KG1 (cell line): ENCODE measurements around the gene JAG1.

Source experiments
- DNase-seq: peaks from one replicate; lab custom pipeline; 2025; lab: John Stamatoyannopoulos, UW

The JAG1 gene

DNA sequence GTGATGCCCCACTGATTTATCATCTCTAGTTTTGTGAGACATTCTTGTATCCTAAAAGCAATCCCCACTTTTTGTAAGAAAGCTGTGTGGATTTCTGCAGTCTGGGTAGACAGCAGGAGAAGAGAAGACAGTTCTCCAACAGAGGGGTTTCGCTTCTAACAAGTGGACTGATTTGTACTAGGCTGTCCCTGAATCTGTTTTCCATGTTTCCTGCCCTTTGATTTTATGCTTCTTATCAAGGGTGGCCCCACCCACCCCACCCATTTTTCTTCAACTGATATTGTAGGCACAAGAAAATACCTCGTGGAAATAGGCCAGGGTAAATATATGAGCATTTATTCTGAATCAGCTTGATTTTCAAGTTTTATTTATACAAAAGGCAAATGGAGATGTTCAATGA lies 25.7 kb upstream of the JAG1 start:
- DNase-seq: no peak

- DNase-seq: no peak
Measured at GRCh38 chr20:10696650-10697049, 22.9 kb upstream of the JAG1 start.

DNA sequence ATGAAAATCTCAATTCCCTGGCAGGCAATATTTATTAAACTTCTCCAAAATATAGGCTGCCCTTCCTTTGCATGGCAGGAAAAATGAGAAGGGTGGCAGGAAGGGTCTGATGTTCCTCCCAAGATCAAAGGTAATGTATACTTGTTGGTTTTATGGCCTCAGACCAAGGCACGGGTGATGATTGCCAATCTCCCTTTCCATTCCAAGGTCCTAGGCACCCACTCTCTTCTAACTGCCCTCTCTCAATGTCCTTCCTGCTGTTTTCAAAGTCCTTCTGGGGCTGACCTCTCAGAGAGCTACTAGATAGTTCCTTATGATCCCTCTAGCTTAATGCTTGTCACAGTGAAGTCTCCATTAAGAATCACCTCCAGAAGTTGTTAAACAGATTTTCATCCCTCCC lies 15.6 kb upstream of the JAG1 start:
- no peak for DNase-seq

GRCh38 chr20:10687895-10688294 lies 14.1 kb upstream of the JAG1 start:
- DNase-seq: no peak

DNA sequence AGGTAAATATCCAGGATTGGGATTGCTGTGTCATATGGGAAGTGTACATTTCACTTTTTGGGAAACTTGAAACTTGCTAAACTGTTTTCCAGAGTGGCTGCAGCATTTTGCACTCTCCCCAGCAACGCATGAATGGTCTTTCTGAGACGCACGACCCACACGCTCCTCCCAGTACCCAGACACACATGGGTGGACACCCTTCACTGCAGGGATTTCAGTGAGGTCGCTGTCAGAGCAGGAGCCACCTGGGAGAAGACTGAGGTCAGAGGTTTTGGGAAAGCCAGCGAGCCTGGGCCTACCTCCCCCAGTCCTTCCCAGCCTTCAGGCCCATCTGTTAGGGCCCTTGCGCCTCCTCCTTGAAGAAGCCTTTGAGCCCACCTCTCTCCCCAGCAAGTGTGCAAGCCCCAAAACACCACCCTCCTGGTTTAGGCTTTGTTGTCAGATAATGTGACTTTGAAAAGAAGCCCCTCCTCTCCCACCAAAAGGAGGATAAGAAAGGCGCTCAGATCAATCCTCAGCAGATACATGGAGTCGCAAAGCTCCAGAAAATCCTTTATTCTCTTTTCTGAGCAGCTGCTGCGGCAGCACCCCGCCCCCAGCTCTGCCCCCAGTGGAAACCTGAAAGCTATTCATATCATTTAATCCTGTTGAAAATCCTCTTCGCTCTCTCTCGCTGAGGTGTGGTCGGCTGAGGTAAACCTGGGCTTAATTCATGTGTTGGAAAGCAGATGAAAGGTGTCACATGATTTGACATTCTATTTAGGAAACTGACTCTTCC lies 12.7 kb upstream of the JAG1 start:
- DNase-seq: no peak

DNA sequence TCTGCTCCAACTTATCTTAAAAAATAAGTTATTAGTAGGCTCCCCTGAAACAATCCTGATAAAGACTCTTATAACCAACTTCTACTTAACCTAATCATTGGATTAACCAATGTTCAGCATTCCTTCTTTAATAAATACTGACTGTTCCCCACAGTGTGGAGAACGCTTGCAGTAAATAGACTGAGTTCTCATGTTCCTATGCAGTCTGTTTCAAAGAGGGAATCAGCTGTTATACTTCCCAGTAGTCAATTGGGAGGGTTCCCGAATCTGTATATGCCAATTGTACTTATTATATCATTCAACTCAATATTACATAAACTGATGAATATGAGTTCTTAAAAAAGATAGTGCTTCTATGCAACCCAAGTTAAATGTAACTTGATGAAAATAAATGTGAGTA lies 9.7 kb upstream of the JAG1 start:
- DNase-seq: no peak

DNA sequence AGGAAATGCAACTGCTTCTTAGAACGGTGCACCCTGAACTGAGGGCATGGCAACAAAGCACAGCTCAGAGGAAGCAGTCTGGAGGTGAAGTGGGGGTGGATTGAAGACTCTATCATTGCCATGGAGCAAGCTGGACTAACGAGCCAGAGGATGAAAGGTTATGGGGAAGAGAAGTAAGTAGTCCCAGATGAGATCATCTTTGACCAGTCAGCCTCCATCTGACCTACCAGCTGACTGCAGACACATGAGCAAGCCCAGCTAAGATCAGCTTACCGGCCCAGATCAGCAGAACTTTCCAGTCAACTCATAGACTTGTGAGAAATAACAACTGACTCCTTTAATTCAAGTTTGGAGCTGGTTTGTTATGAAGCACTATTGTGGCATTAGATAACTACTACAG lies 9.1 kb upstream of the JAG1 start:
- DNase-seq: no peak

- no peak for DNase-seq
Measured at GRCh38 chr20:10681494-10681893, 7.7 kb upstream of the JAG1 start.

- no peak for DNase-seq
Measured at GRCh38 chr20:10680571-10680970, 6.8 kb upstream of the JAG1 start.

DNA sequence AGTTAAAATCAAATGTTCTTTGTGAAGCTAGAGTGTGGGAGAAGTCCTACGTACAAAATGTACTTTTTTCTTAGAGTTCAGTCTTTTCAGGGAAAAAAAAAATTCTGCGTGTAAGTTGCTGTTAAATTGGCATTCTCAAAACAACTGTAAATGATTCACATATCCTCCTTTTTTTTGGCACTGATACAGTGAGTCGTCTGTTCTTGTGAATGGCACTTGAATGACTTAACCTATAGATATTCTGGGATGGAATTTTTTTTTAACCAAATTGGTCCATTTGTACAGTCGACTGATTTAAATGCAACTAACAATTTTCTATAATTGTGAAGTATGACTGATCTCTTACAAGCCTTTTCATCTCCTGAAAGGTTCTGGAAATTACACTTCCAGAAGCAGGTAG lies 5.5 kb upstream of the JAG1 start:
- no peak for DNase-seq

DNA sequence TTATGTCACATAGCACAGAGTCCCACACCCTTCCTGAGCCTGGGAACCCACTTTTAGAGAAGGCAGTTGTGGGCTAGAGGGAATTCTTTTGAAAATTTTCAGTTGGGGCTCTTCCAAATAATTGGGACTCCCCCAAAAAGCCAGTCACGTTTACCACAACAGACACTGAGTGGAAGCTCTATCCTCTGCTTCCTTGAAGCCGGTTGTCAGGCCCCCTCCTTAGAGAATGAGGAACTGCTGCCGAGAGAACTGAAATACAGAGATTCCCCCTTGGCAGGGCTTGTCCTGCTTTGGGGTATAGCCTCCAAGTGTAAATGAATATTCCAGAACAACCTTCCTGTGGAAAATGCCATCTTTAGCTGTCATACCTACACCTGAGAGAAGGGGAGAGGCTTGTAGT lies 2.7 kb upstream of the JAG1 start:
- no peak for DNase-seq

DNA sequence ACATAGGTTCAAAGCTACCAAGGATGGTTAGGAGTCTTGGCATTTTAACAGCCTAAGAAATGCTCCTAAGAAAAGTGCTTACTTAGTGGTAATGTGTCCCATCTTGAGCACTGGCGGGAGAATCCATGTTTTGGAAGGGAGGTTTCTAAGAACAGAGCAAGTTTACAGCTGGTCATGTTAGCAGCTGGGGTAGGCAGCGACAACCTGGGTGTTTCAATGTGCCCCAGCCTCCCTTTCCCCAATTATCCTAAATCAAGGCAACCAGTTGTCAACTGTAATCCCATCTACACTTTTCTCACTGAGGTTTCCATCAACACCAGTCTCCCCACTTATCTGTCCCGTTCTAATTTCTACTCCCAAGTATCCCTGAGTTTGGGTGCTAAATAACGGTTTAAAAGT lies 1.6 kb upstream of the JAG1 start:
- DNase-seq: no peak

DNA sequence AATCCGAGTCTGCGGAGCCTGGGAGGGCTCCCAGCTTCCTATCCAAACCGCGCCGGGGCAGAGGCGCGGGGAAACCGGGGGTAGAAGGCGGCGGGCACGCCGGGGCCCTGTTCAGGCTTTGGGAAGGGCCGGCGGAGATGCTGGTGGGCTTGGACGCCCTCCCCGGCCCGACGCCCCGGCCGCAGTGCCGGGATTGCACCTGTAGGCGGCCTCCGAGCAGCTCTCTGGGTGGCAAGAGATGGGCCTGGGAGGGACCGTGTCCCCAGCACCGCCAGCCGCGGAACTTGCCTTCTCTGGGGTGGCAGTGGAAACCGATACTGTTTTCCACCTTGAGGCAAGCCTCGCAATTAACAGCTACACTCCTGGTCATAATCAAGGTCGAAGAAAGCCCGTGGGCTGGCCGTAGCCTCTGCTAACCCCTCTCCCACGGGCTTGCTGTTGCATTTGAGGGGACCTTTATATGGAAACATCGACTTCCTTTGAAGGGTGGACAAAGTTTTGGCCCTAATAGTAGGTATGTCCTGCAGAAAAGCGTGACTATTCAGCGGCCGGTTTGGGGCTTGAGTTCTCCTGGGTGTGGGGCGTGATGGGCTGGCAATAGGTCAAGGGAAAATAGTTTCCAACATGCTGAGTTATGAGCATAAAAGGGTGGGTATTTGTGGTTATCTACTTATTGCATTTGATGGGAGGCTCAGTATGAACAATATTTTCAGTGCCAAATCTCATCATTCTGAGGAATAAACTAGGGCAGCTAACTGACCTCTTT lies 1.1 kb upstream of the JAG1 start:
- DNase-seq: peak; percentile 49

DNA sequence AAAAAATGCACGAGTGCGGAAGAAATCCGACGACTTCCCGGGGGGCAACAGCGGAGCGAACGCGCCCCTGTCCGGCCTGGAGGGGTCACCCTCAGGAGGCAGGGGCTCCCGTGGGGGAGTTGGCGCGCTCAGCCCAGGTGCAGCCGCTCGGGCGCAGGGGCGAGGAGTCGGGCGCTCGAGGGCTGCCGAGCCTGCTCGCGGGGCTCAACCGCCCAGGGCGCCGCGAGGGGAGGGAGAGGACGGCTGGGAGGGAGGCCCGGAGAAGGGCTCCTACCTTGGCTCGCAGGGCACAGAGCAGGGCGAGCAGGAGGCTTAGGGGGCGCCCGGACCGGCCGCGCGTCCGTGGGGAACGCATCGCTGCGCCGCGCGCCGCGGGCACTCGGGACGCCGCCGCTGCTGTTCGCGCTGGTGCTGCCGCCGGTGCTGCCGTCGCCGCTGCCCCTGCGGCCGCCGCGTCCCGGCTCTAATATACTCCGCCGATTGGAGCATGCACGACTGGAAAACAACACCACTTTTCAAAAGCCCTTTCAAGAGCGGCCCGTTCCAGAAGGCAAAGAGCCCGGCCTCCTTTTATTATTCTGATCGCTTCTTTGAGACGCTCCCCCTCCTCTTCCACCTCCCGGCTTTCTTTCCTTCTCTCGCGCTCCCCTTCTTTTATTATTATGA lies 490 bp downstream of the JAG1 start:
- DNase-seq: no peak

GRCh38 chr20:10672624-10673127 lies 1.1 kb downstream of the JAG1 start:
- no peak for DNase-seq

GRCh38 chr20:10671919-10672623 lies 1.7 kb downstream of the JAG1 start:
- peak; percentile 62 for DNase-seq

DNA sequence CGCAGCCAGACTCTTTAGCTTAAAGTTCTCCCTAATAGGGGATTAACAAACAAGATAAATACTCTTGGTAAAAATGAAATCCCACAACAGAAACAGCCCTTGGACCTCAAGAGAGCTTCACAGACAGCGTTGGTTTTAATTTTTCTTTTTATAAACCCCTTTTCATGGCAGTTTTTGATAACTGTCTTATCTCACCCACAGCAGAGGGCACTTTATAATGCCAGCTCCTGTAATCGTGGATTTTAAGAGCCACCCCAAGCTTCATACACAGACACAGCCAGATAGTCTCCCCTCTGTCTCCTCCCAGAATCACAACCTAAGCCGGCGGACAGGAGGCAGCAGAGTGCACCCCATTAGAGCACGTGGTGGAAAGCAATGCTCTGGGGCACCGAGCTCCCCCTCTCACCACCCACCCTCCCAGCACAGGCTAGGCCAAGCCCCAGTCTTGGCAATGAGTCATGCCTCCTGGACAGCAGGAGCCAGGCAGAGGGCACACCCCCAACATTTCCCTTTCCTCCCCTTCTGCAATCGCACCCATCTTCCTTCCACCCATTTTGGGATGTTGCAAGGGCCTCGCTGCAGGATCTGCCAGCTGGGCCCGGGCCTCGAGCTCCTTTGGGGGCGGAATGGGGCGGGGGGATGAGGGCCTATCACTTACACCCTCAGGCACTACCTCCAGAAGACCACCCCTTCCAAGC lies 2.4 kb downstream of the JAG1 start:
- no peak for DNase-seq

DNA sequence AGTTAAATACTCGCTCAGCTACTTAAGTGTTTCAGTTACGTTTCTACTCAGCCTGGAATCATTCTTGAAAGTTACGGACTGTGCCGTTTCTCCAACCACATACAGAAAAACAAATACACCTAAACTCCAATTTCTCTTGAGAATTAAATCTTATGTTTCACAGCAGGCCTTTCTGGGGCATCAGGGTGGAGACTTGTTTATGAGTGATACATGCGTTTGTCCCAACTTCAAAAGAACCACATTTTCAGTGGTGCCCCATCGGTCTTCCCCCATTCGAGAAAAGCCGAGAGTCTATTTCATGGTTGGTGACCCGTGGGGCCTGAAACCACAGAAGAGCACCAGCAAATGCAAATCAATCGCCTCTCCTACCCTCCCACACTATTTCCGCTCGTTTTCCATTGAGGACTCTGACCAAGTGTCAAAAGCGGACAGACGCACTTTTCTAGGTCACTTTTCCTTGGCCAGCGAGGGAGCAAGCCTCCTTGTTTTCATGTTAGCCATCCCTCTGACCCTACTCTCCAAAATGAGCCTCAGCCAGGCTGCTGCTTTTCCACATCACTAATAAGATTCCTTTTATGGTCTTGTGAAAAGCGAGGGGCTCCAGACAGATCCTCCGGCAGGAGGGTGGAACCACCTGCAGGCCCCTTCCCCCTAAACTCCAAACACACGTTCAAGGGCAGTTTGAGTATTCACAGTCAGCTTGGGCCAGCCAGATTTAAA lies 3.1 kb downstream of the JAG1 start:
- no peak for DNase-seq

- DNase-seq: no peak
Measured at GRCh38 chr20:10669843-10670446, 3.9 kb downstream of the JAG1 start.

DNA sequence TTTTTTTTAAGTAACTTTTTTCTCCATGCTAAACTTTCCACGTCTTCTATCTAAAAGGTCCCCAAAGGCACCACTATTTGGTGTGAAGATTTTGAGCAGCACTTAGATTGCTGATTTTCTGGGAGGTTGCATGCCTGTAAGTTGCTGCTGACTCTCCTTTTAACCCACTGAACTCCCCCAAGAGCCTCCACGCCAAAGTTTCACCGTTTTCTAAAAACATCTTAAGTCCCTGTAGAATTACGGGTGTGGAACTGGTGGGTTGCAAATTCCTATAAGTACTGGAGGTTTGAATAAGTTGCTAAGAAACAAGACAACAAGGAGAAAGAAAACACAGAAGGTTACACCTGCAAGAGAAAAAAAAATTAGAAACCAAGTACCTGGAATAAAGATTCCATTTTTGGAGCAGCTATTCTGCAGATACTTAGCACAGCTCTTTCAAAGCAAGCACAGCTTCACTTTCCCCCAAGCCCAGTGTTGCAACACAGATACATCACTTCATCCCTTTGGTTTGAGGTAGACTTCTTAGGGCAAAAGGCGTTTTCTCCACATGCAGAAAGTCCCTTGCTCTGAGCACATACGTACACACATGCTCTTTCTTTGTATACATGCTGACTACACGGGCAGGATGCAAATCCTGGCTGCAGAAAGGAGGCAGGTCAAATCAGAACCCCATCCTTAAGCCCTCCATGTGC lies 5.0 kb downstream of the JAG1 start:
- DNase-seq: no peak
